HG03565 (cell line): ENCODE results near the gene PROSER3.
"Not testable (repeated sequence)": the region's sequence is repeated elsewhere in the genome, so short reads cannot be mapped to it uniquely, and the experiment has no call there.

Source experiments
- ATAC-seq: cut with Tn5 transposase; IDR thresholded peaks from one replicate; pipeline ENCODE4 v1.9.1; 2021; ENCODE audit warnings: mild to moderate bottlenecking, moderate library complexity; ENCODE audit not compliant: unreplicated experiment

Gene PROSER3

DNA sequence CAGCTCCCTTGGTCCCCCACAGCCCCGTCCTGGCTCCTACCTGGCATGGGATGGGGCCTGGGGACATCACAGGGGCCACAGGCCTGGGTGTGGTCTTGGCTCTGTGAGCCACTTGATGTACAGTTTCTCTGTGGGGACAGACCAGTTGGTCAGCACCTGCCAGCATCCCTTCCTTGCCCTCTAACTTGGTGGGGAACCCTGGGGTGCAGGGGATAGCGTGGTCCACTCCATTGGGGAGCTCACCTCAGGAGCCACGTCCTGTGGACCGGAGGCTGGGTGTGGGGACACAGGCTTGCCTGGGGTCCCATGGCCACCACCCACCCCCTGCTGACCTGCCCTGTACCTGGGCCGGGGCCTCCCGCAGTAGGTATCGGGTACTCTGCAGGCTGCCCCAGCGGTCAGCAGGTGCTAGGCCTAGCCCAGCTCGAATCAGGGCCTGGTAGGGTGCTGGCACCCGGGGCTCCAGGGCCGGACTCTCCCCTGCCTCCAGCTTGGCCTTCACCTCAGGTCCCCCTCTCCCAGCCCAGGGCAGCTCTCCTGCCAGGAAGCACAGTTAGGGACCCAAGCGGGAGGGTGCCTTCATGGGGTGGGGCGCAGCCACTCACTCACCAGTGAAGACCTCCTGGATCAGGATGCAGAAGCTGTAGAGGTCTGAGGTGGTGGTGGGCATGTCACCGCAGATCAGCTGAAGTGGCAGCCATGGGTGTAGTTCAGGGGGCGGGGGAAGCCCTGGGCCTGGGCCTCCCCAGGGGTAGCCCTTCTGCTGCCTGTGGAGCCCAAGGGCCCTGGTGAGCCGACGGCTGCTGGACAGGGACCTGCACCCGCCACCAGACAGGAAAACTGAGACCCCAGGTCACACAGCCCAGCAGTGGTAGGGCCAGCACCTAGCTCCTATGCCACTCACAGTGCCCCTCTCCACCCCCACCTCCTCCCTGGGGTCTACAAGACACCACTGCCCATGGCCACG lies 32.3 kb downstream of the PROSER3 start:
- no peak for ATAC-seq

DNA sequence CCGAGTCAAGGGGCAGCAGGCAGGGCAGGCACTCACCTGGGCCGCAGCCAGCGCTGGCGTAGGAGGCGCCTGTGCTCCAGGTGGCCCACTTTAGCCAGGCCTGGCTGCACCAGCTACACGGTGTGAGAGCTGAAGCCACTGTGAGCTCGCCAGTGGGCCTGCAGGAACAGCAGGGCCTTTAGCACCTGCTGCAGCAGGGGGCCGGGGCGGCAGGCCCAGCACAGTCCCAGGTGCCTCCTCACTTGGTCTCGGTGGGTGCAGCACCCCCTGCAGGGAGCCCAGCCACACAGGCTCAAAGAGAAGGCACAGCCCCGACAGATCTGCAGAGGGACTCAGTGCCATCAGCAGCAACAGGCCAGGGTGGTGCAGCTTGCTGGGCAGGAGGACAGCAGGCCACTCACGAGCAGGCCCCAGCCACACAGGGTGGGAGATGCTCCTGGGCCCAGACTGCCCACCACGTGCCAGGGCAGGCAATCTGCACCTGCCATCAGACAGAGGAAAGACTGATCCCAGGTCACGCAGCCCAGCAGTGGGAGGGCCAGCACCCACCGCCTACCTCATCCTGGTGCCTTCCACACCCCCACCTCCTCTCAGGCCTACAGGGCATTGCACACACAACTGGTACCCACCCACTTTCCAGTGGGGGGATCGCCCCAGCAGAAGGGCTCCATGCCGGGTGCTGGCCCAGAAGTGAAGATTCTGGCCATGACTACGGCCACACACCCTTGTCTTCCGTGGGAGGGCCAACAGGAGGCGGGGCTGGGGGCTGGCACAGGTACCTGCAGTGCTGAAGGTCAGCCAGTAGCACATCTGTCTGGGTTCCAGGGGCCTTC lies 33.2 kb downstream of the PROSER3 start:
- no peak for ATAC-seq

DNA sequence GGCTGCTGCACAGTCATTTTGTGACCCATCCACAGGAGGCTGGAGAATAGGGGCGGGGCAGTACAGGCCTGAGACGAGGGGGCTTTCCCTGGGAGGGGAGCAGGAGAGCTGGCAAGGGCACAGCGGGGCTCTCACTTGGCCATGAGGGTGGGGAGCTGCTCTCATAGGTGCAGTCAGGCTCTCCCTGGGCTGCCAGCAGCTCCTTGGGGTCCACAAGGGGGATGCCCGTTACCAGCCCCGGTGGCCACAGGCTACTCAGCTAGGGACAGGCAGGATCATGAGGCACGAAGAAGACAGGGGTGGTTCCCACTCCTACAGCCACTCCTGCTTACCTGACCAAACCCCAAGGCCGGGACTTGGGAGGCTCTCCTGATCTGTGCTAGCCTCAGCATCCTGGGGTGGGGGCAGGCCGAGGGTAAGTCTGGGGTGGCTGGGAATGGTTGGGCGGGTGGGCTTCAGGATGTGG lies 33.9 kb downstream of the PROSER3 start:
- ATAC-seq, result no peak

DNA sequence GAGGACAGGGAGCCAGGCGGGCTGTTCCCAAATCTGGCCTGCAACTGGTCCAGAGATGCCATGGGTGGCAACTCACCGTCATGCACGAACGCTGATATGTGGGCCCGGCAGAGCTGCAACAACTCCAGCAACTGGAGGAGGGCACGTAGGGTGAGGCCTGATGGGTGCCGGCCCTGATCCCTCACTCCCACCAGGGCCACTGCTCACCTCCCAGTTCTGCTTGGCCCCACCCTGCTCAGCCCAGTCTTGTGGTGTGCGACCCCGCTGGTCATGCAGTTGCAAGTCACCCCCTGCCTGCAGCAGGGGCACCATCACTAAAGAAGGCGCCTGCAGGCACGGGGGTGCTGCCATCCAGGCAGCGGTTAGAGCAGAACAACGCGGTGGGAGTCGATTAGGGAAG lies 34.3 kb downstream of the PROSER3 start:
- no peak for ATAC-seq

DNA sequence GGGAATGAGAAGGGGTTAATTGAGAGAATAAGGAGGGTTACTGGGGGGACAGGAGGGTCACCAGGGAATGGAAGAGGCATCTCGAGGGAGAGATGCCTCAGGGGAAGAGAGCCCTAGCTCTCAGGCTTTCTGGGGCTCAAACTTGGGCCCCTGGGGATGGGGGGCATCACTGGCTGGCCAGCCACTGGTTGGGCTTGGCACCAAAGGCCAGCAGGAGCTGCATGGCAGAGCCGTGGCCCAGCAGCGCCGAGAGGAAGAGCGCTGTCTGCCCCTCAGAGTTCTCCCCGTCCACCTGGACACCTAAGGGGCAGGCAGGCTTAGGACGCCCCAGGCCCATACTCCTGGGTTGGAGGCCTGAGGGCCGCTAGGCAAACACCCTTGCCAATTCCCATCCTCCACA lies 34.9 kb downstream of the PROSER3 start:
- ATAC-seq, result no peak

DNA sequence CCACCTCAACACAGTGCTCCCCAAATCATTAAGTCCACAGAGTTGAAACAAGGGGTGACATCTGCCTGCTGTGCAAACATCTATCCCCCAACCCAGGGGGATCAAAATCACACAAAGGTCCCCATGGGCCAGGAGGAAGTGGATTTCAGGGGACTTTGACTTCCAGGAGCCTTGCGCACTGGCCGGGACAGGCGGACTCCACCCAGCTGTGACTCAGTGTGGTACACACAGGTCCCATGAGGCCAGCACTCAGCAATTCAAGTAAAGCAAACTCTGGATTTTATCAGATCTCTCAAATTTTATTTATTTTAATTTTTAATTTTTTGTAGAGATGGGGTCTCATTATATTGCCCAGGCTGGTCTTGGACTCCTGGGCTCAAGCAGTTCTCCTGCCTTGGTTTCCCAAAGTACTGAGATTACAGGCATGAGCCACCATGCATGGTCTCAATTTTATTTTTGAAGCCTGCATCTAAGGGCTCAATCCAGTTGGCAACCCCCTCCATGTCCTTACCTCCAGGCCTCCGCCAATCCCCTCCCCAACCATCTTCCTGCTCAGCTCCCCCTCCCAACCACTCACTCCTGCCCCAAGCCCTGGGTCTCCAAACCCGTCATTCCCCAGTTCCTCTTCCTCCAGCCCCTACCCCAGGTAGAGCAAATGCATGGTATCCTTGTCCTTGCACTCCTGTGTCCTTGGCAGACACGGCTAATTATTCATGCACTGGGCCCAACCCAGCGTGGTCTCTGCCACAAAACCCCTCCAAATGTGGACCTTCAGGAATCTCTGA lies 35.6 kb downstream of the PROSER3 start:
- ATAC-seq, result no peak

DNA sequence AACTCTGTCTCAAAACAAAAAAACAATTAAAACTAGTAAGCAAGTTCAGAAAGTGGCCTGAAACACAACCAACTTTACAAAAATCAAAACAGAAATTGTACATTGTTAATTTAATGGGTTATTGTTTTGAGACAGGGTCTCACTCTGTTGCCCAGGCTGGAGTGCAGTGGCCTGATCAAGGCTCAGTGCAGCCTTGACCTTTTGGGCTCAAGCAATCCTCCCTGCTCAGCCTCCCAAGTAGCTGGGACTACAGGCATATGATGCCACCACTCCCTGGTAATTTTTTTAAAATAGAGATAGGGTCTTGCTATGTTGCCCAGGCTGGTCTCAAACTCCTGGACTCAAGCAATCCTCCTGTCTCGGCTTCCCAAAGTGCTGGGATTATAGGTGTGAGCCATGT lies 37.6 kb downstream of the PROSER3 start:
- ATAC-seq, result not testable (repeated sequence)

DNA sequence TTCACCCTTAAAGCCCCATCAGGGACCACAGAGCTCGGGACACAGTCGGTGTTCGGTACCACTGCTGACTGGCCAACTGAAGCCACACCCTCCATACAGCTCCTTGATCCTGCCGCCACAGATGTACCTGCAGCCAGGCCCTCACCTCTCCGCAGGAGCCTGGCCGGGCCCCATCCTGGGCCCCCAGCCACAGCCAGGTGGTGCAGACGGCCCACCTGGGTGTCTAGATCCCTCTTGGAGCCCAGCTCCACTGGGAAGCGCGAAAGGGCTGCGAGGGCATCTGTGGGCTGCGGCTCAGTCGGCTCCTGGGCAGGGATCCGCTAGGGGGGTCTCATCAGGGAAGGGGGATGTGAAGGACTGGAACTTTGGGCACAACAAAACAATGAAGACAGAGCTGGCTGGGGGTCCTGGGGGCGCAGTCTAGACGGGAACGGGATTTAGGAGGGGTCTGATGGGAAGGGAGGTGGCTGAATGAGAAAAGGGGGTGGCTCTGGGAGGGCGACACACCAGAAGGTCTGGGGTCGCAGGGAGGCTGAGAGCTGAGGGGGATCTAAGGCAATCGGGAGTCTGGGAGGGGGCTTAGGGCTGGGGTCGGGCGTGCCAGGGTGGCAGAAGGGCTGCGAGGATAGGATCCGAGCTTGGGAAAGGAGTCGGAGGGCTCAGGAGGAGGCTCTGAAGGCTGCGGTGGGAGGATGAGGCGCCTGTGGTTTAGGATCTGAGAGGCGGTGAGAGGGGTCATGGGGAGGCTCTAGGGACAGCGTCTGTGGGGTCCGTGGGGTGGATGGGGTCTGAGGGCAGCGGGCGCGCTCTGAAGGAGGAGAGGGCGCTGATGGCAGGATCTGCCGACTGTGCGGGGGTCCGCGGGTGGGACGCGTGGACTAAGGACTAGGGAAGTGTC lies 38.9 kb downstream of the PROSER3 start:
- no peak for ATAC-seq

DNA sequence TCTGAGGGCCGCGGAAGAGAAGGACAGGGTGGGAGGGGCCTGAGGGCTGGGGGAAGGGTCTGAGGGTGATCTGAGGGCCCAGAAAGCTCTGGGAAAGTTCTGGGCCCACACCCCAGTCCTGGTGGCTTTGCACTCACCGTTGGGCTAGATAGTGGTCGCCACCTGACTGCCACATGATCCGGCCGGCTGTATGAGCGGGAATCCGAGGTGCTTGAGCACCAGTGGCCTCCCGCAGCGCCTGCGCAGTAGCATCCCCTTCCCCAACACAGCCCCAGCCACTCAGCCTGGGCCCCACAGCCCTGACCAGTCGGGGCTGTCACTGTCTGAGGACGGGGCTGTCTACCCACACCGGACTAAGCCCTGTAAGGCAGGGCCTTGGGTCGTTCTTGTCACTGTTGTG lies 39.7 kb downstream of the PROSER3 start:
- no peak for ATAC-seq

DNA sequence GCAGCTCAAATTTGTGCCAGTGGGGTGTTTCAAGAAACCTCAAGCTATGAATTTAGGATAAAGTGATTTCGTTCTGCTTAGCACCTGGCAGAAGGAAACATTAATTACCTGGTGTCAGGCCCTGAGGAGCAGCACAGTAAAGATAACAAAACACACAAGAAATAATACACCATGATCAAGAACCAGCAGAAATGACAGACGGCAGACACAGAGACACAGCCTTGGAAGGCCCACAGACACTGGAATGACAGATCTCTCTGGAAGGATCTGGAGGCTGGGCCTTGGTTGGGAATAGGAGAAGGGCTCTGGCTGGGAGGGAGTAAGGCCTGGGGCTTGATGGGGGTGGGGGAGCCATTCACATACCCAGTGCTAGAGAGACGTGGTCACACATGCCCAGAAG lies 43.9 kb downstream of the PROSER3 start:
- ATAC-seq, result no peak

DNA sequence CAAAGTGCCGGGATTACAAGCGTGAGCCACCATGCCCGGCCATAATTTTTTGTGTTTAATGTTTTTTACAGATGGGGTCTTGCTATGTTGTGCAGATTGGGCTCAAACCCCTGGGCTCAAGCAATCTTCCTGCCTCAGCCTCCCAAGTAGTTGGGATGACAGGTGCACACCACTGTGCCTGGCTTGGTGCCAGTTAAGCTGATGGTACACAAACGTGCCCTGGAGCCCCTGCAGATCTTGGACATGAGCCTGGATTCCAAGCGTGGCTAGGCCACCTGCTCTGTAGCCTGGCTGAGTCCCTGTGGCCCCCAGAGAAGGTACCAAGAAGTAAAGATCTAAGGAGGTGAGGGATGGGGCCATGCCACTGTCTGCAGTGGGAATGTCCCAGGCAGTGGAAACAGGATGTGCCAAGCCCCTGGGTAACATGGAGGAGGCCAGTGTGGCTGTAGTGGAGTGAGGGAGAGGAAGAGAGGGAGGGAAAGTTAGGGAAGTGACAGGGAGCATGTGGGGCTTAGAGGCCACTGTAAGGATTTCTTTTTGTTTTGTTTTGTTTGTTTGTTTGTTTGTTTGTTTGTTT lies 47.6 kb downstream of the PROSER3 start:
- no peak for ATAC-seq

DNA sequence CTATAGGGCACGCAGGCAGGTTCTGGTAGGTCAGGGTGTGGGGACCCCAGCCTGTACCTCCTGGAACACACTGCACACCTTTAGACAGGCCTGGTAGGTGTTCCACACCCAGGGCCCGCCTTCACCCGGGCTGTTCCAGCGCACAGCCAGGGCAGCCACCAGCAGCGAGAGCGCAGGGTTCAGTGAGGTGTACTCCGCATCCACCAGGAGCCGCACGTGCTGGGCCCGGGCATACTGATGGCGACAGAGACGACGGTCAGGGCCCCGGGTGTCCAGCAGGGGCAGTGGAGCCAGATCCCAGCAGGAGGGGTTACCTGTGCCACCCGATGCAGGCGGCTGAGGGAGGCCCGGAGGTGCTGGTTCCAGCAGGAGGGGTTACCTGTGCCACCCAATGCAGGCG lies 48.6 kb downstream of the PROSER3 start:
- ATAC-seq, result no peak

DNA sequence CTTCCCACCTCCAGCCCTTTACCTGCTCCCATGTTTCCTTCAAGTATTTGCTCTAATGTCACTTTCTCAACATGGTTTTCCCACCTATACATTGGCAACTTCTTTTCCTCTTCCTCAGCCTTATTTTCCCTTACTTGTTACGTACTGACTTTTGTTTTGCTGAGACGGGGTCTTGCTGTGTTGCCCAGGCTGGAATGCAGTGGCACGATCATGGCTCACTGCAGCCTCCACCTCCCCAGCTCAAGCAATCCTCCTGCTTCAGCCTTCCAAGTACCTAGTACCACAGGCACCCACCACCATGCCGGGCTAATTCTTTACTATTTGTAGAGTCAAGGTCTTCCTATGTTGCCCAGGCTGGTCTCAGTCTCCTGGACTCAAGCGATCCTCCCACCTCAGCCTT lies 49.7 kb downstream of the PROSER3 start:
- ATAC-seq, result no peak

DNA sequence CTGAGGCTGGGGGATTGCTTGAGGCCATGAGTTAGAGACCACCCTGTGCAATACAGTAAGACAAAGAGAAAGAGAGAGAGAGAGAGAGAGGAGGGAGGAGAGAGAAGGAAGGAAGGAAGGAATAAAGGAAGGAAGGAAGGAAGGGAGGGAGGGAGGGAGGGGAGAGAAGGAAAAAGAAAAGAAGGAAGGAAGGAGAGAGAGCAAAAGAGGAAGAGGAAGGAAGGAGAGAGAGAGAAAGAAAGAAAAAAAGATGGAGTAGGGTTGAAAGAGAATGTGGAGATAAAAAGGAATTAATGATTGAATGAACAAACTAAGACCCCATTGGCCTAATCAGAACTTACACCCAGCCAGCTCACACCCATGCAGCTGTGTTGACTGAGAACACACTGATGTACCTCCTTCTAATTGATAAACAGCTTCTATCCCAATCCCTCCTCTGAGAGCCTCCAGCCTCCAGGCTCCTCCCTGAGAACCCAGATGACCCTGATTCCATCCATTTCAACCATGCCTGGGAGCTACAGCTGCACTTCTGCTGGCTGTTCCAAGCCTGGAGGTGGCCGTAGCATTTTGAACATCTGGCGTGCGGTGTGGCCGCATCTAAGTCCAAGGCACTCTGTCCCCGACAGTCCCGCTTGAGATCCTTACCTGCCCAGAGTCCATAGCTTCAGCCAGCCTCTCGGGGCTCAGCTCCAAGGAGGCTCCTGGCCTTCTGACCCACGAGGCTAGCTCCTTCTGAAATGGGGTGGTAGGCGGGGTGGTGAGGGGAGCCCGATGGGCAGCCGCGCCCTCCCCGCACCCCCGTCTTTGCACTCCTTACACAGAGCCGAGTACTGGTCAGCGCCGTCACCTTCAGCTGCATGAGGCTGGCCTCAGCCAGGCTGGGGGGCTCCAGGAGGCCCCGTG lies 53.6 kb downstream of the PROSER3 start:
- no peak for ATAC-seq

DNA sequence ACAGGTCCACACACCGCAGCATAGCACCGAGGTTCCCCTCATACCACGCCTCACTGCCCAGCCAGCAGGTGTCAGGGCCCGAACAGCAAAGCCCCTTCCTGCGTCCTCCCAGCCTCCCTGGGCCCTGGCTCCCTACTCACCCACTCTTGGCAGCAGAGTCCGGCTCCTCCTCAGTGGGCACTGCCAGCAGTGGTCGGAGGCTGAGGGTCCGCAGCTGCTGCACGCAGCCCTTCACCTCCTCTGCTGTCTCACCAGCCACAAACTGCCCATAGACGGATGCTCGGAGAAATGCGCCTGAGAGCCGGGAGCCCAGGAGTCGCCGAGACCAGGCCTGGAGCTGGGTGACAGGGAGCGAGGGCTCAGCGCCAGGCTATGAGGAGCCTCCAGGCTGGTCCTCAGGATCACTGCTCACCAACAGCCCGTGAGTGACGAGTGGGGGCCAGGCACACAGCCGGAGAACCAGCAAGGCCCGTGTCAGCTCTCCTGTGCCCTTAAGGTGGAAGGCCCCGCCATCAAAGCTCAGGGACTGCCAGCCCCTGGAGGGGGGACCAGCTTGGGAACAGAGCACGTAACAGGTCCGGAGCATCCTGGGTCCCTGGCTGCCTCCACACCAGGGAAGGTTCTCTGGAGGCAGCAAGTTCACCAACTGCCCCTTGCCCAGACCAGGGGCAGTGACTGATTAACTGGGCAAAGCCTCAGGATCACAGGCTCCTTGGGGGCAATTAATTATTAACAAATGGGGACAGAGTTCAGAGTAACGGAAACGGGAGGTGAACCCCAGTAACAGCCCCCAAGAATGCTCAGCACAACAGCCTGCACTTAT lies 54.5 kb downstream of the PROSER3 start, which contains the start of gene PRODH2:
TSS of gene PRODH2 (minus strand) at position 626 of the 823 bp plus-strand sequence. CDS start at position 586, 40 bp downstream.
- ATAC-seq, result no peak

DNA sequence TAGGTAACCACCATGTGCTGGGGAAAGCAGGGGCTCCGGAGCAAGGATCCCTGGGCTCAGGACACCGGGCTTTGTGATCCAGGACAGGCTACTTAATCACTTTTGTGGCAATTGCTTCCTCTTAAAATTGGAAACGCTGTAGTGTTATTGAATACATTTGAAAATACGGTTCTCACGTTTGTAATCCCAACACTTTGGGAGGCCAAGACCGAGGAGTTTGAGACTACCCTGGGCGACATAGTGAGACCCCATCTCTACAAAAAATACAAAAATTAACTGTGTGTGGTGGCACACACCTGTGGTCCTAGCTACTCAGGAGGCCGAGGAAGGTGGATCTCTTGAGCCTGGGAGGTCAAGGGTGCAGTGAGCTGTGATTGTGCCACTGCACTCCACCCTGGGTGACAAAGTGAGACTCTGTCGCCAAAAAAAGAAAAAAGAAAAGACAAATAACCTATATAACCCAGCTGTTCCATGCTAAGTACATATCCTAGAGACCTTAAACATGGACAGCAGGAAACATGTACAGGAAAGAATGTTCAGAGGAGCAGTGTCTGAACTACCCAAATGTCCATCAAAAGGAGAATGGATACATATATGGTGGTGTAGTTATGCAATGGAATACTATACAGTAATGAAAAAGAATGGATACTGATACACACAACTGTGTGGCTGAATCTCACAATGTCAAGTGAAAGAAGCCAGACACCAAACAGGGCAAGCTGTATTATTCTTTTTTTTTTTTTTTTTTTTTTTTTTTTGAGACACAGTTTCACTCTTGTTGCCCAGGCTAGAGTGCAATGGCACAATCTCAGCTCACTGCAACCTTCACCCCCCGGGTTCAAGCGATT lies 55.3 kb downstream of the PROSER3 start:
- no peak for ATAC-seq

DNA sequence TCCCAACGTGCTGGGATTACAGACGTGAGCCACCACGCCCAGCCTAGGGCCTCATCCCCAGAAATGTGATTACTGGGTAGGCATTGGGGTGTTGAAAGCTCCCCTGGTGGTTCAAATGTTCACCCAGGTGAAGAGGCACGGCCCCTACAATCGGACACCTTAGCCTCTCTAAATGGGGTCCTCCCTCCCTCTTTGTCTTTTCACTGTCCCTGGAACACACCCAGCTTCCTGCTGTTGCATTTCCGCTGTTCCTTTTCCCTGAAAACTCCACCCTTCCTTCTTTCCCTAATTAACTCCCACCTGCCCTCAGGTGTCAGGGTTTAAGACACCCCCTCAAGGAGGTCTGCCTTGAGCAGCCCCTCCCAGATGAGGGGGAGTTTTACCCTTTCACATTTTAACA lies 58.3 kb downstream of the PROSER3 start:
- no peak for ATAC-seq
